GM12878 (cell line): ENCODE results near the gene TOM1L1. TPM values are rescaled to one million over a fixed set of nuclear protein-coding genes. Genes with fewer than 3 reads are reported as not detected.

Experiments used
- ATAC-seq: fragments of 200-7000 bp; cut with Tn5 transposase; 3 replicates; pipeline ENCODE4 v1.9.1; 2020; ENCODE audit warnings: mild to moderate bottlenecking, moderate library complexity
- BruUV-seq: library from RNA; stranded (reverse); fragments of 400-500 nt; replicated peaks from 2 replicates; lab custom pipeline; 2021; lab: Mats Ljungman, UMichigan
- CTCF ChIA-PET: fragments of 300-600 bp; sonication (Branson Sonifier 250); formaldehyde crosslinking; extraction: SDS; loops from one replicate; lab custom pipeline; 2021; ENCODE audit warnings: inconsistent platforms; lab: Yijun Ruan, JAX
- POLR2A ChIA-PET: fragments of 350-600 bp; formaldehyde crosslinking; extraction: SDS; loops from one replicate; lab custom pipeline; 2021; ENCODE audit warnings: inconsistent platforms; lab: Charles Lee
- RAD21 ChIA-PET: fragments of 300-600 bp; sonication (Branson Sonifier 250); formaldehyde crosslinking; loops from one replicate; lab custom pipeline; 2023; ENCODE audit warnings: antibody characterized with exemption; ENCODE audit not compliant: unreplicated experiment; lab: Charles Lee
- SMC1A ChIA-PET: fragments of 300-600 bp; sonication (Branson Sonifier 250); formaldehyde crosslinking; loops from one replicate; lab custom pipeline; 2023; ENCODE audit not compliant: unreplicated experiment, uncharacterized antibody; lab: Charles Lee
- DNase-seq: peaks from one replicate; pipeline ENCODE4 v3.0.0-alpha.2; 2011; ENCODE audit warnings: low read depth, low spot score
- FAIRE-seq: peaks from 3 replicates; lab custom pipeline; 2011; peaks lifted over from hg19 to GRCh38; lab: Jason Lieb, UNC
- H2AFZ ChIP-seq: 2 replicates; pipeline ENCODE4 v1.6.0; 2011; ENCODE audit warnings: low read depth, low read length, control low read depth; ENCODE audit not compliant: control insufficient read depth
- H3K27ac ChIP-seq: 2 replicates; pipeline ENCODE4 v1.5.1; 2011; ENCODE audit warnings: control low read depth; ENCODE audit not compliant: control insufficient read depth, insufficient read depth
- H3K27me3 ChIP-seq, 2 experiments: replicated peaks in 1 of 2; 2 replicates each; pipeline versions ENCODE4 v1.6.0 to v1.6.1; 2011; ENCODE audit warnings: low read length in 1 of 2; ENCODE audit not compliant: control insufficient read depth in 2 of 2, insufficient read depth in 2 of 2
- H3K36me3 ChIP-seq, 2 experiments: 2 replicates each; pipeline ENCODE4 v1.5.1; 2011; ENCODE audit warnings: low read length in 1 of 2; ENCODE audit not compliant: control insufficient read depth in 2 of 2, insufficient read depth in 2 of 2
- H3K4me1 ChIP-seq: 2 replicates; pipeline ENCODE4 v1.6.1; 2011; ENCODE audit warnings: mild to moderate bottlenecking, low read length, moderate library complexity, mixed read lengths; ENCODE audit not compliant: control insufficient read depth, insufficient read depth
- H3K4me2 ChIP-seq: 2 replicates; pipeline ENCODE4 v1.6.0; 2011; ENCODE audit warnings: control low read depth; ENCODE audit not compliant: control insufficient read depth, insufficient read depth
- H3K4me3 ChIP-seq: fragments of 200-600 bp; sonication (generic); 2 replicates; pipeline ENCODE4 v1.5.1; 2016
- H3K79me2 ChIP-seq: 2 replicates; pipeline ENCODE4 v1.6.0; 2011; ENCODE audit warnings: low read length; ENCODE audit not compliant: control insufficient read depth, insufficient read depth
- H3K9ac ChIP-seq: 2 replicates; pipeline ENCODE4 v1.8.0; 2011; ENCODE audit warnings: low read length, control low read depth, mixed read lengths; ENCODE audit not compliant: control insufficient read depth, insufficient read depth
- H3K9me3 ChIP-seq: replicated peaks from 3 replicates; pipeline ENCODE4 v1.5.1; 2011; ENCODE audit warnings: mild to moderate bottlenecking, low read length; ENCODE audit not compliant: control insufficient read depth, insufficient read depth
- H4K20me1 ChIP-seq: 2 replicates; pipeline ENCODE4 v1.6.0; 2011; ENCODE audit not compliant: control insufficient read depth, insufficient read depth
- CBX3 ChIP-seq: fragments of 200-600 bp; sonication (generic); IDR thresholded peaks from 2 replicates; pipeline ENCODE4 v1.6.1; 2016; ENCODE audit warnings: low read depth, borderline replicate concordance
- ESRRA ChIP-seq: IDR thresholded peaks from 2 replicates; pipeline ENCODE4 v1.6.1; 2012; ENCODE audit warnings: mild to moderate bottlenecking, low read length, improper control_type of control experiment
- FOXK2 ChIP-seq: fragments of 450-650 bp; IDR thresholded peaks from 2 replicates; pipeline ENCODE4 v1.6.1; 2017; ENCODE audit warnings: mild to moderate bottlenecking, moderate library complexity
- POLR2AphosphoS5 ChIP-seq: IDR thresholded peaks from 2 replicates; pipeline ENCODE4 v1.6.1; 2011; ENCODE audit warnings: mild to moderate bottlenecking, low read length, inconsistent platforms
- RB1 ChIP-seq: fragments of 450-650 bp; formaldehyde crosslinking; IDR thresholded peaks from 2 replicates; pipeline ENCODE4 v1.6.1; 2017; ENCODE audit warnings: mild to moderate bottlenecking, borderline replicate concordance
- RCOR1 ChIP-seq: conservative IDR thresholded peaks from 2 replicates; pipeline ENCODE4 v1.6.1; 2012; ENCODE audit warnings: low read depth, low read length, improper control_type of control experiment
- REST ChIP-seq: IDR thresholded peaks from 2 replicates; pipeline ENCODE4 v1.6.1; 2012; ENCODE audit warnings: mild to moderate bottlenecking, low read depth, low read length
- SP1 ChIP-seq: IDR thresholded peaks from one replicate; pipeline ENCODE4 v1.6.1; 2011; ENCODE audit warnings: low read depth, low read length
- SUPT20H ChIP-seq: IDR thresholded peaks from 2 replicates; pipeline ENCODE4 v1.6.1; 2011; ENCODE audit warnings: low read depth, mild to moderate bottlenecking, low read length, moderate library complexity, borderline replicate concordance; ENCODE audit not compliant: control insufficient read depth
- TCF7 ChIP-seq: IDR thresholded peaks from 2 replicates; pipeline ENCODE4 v1.6.1; 2014; ENCODE audit warnings: antibody characterized with exemption, borderline replicate concordance
- ZNF217 ChIP-seq: fragments of 450-650 bp; IDR thresholded peaks from 2 replicates; pipeline ENCODE4 v1.6.1; 2017; ENCODE audit warnings: antibody characterized with exemption, mild to moderate bottlenecking
- ZNF384 ChIP-seq: IDR thresholded peaks from 2 replicates; pipeline ENCODE4 v1.6.1; 2012; ENCODE audit warnings: low read depth, mild to moderate bottlenecking, low read length, improper control_type of control experiment, borderline replicate concordance
- WGBS: methylation state at CpG from one replicate; pipeline ENCODE4 v1.1.6; 2016; ENCODE audit warnings: low lambda C conversion rate; ENCODE audit not compliant: insufficient replicate concordance, insufficient coverage; ENCODE audit errors: missing lambda C conversion rate; 5-methylcytosine and 5-hydroxymethylcytosine counted together
- in situ Hi-C: fragments of 300-500 bp; cut with MboI; formaldehyde crosslinking; loops from 9 replicates; pipeline ENCODE4 v1.14.3; 2018; ENCODE audit warnings: mixed read lengths
- intact Hi-C: fragments of 100-400 bp; cut with micrococcal nuclease; formaldehyde crosslinking; loops from one replicate; pipeline ENCODE4 v1.14.2; 2022; ENCODE audit not compliant: unreplicated experiment
- polyA plus RNA-seq, 11 experiments: library from polyadenylated mRNA; depleted of rRNA in 4 of 11; unstranded in 6 of 11; stranded (reverse) in 5 of 11; fragments of >200 nt; fragmentation: Nextera tagmentation in 4 of 11; fragmentation: Illumina TruSeq in 1 of 11; extraction: Ambion mirVana in 4 of 11; extraction: Trizol in 1 of 11; gene quantifications; 1 replicate in 1 of 11; 2 replicates in 10 of 11; pipeline versions ENCODE4 v1.2.1 to v1.2.3, GENCODE V29; 2011 to 2016; ENCODE audit warnings: inconsistent platforms in 2 of 11, missing spikeins in 2 of 11, low read depth in 1 of 11
- total RNA-seq, 4 experiments: library from RNA; depleted of rRNA in 3 of 4; stranded (reverse); fragments of >200 nt in 3 of 4; fragmentation: Illumina TruSeq in 1 of 4; extraction: Trizol in 1 of 4; gene quantifications; 2 replicates each; pipeline versions ENCODE4 v1.2.1 to v1.2.3, GENCODE V29; 2013 to 2021
- TF ChIP-seq, protein P1 (sequence below): fragments of 450-650 bp; IDR thresholded peaks from 2 replicates; pipeline ENCODE4 v1.6.1; 2014; ENCODE audit warnings: mild to moderate bottlenecking
- TF ChIP-seq, protein P2 (sequence below): IDR thresholded peaks from 2 replicates; pipeline ENCODE4 v1.6.1; 2011; ENCODE audit warnings: mild to moderate bottlenecking, low read depth, low read length, moderate library complexity; ENCODE audit not compliant: insufficient replicate concordance
- TF ChIP-seq, protein P3 (sequence below), 3 experiments: IDR thresholded peaks in 2 of 3; conservative IDR thresholded peaks in 1 of 3; 2 replicates each; pipeline ENCODE4 v1.5.1; 2011; ENCODE audit warnings: low read depth in 3 of 3, low read length in 3 of 3, mild to moderate bottlenecking in 3 of 3, control low read depth in 2 of 3, moderate library complexity in 2 of 3, inconsistent platforms in 1 of 3, mixed read lengths in 1 of 3; ENCODE audit not compliant: control insufficient read depth in 2 of 3, insufficient read depth in 1 of 3; ENCODE audit errors: extremely low read depth in 1 of 3

TOM1L1 gene
- total and polyA plus RNA-seq, 10 of the 15 experiments (the other 5 are each of a cell fraction or from before 2014, with no cell fraction given), result 1.9 to 8.8 (median 2.5) TPM

GRCh38 chr17:54967621-54968261, 67.1 kb downstream of the TOM1L1 start:
- Histone ChIP-seq H2AFZ (peak overlapping the region; percentile 99), H3K4me2 (peak overlapping the region; percentile 85), H3K9ac (peak overlapping the region; percentile 92), H3K36me3 (no peaks in the 10 kb centered on the region), H3K79me2 (peaks cover 45% of the 10 kb centered on the region), H3K27me3 (no peaks in the 10 kb centered on the region), H4K20me1 (no peaks in the 10 kb centered on the region), H3K4me3 (peak overlapping the region; percentile 89), H3K27ac (peak overlapping the region; percentile 85), H3K4me1 (peaks cover 8% of the 10 kb centered on the region; the same call in 1 of the 2 replicates), H3K9me3 (no peaks in the 10 kb centered on the region)
- POLR2A ChIA-PET, result no interaction called here
- in situ Hi-C loops (no loop called here), intact Hi-C loops (loop anchor here (2.0 kb wide), 1 partner anchor 65 kb away; no protein-coding TSS in a partner anchor)
- SMC1A ChIA-PET, result interaction anchor here (0.7 kb wide), 1 partner anchor 547 kb away, joined by 3 read pairs; no protein-coding TSS in a partner anchor
- RAD21 ChIA-PET, result no interaction called here
- no peak for FAIRE-seq
- ATAC-seq, result peak; percentile 45
- no TSS peak for BruUV-seq
- no peak for DNase-seq
- WGBS, result 2% methylated on average over 18 of the region's 21 CpGs
- CTCF ChIA-PET, result interaction anchor here (0.8 kb wide), 1 partner anchor 25 kb away, joined by 4 read pairs; no protein-coding TSS in a partner anchor
- no peak for TF ChIP-seq TCF7
- TF ChIP-seq ZNF217, result 0 out of 2 replicates have a peak, but pooled peaks have one; percentile 18
- TF ChIP-seq, protein P1, sequence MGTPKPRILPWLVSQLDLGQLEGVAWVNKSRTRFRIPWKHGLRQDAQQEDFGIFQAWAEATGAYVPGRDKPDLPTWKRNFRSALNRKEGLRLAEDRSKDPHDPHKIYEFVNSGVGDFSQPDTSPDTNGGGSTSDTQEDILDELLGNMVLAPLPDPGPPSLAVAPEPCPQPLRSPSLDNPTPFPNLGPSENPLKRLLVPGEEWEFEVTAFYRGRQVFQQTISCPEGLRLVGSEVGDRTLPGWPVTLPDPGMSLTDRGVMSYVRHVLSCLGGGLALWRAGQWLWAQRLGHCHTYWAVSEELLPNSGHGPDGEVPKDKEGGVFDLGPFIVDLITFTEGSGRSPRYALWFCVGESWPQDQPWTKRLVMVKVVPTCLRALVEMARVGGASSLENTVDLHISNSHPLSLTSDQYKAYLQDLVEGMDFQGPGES, result no peak
- peak; percentile 71 for TF ChIP-seq ZNF384
- no peak for TF ChIP-seq CBX3
- no peak for TF ChIP-seq RCOR1
- no peak for TF ChIP-seq SUPT20H
- no peak for TF ChIP-seq POLR2AphosphoS5
- TF ChIP-seq FOXK2, result no peak
- TF ChIP-seq RB1, result no peak
- no peak for TF ChIP-seq ESRRA
- no peak for TF ChIP-seq SP1
- TF ChIP-seq, protein P2, sequence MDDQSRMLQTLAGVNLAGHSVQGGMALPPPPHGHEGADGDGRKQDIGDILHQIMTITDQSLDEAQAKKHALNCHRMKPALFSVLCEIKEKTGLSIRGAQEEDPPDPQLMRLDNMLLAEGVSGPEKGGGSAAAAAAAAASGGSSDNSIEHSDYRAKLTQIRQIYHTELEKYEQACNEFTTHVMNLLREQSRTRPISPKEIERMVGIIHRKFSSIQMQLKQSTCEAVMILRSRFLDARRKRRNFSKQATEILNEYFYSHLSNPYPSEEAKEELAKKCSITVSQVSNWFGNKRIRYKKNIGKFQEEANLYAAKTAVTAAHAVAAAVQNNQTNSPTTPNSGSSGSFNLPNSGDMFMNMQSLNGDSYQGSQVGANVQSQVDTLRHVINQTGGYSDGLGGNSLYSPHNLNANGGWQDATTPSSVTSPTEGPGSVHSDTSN, result no peak
- TF ChIP-seq, protein P3, sequence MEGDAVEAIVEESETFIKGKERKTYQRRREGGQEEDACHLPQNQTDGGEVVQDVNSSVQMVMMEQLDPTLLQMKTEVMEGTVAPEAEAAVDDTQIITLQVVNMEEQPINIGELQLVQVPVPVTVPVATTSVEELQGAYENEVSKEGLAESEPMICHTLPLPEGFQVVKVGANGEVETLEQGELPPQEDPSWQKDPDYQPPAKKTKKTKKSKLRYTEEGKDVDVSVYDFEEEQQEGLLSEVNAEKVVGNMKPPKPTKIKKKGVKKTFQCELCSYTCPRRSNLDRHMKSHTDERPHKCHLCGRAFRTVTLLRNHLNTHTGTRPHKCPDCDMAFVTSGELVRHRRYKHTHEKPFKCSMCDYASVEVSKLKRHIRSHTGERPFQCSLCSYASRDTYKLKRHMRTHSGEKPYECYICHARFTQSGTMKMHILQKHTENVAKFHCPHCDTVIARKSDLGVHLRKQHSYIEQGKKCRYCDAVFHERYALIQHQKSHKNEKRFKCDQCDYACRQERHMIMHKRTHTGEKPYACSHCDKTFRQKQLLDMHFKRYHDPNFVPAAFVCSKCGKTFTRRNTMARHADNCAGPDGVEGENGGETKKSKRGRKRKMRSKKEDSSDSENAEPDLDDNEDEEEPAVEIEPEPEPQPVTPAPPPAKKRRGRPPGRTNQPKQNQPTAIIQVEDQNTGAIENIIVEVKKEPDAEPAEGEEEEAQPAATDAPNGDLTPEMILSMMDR (IDR thresholded peaks at IDR 0.05 in 2 of 3, conservative IDR thresholded peaks at IDR 0.05 in 1 of 3; ENCODE audit: control insufficient read depth in 2 of 3, extremely low read depth in 1 of 3, insufficient read depth in 1 of 3, low read depth in 3 of 3, low read length in 3 of 3), result peak in 2 of 3 experiments; percentile 46 to 64; a peak in 3 of 6 replicates
- no peak for TF ChIP-seq REST
